Brain pericyte (primary cell): ENCODE results near the gene MNAT1.
"Not testable (repeated sequence)": the region's sequence is repeated elsewhere in the genome, so short reads cannot be mapped to it uniquely, and the experiment has no call there.

Source experiments
- DNase-seq: peaks from one replicate; pipeline ENCODE4 v3.0.0-alpha.2; 2012; ENCODE audit warnings: low read depth, low spot score

MNAT1 gene

GRCh38 chr14:60882219-60882618, 147.7 kb downstream of the MNAT1 start:
- no peak for DNase-seq

GRCh38 chr14:60884134-60884533, 149.6 kb downstream of the MNAT1 start:
- no peak for DNase-seq

- not testable (repeated sequence) for DNase-seq
Observed at GRCh38 chr14:60890636-60891035, 156.1 kb downstream of the MNAT1 start.

GRCh38 chr14:60893911-60894310, 159.3 kb downstream of the MNAT1 start:
- no peak for DNase-seq

- no peak for DNase-seq
Observed at GRCh38 chr14:60904381-60904780, 169.8 kb downstream of the MNAT1 start.

- no peak for DNase-seq
Observed at GRCh38 chr14:60905923-60906322, 171.4 kb downstream of the MNAT1 start.

GRCh38 chr14:60915781-60916180, 181.2 kb downstream of the MNAT1 start:
- DNase-seq = no peak

- DNase-seq = no peak
Observed at GRCh38 chr14:60922050-60922449, 187.5 kb downstream of the MNAT1 start.

GRCh38 chr14:60925286-60925685, 190.7 kb downstream of the MNAT1 start:
- no peak for DNase-seq

GRCh38 chr14:60926002-60926401, 191.4 kb downstream of the MNAT1 start:
- no peak for DNase-seq

- DNase-seq = no peak
Observed at GRCh38 chr14:60931218-60931617, 196.7 kb downstream of the MNAT1 start.

- no peak for DNase-seq
Observed at GRCh38 chr14:60933920-60934655, 199.5 kb downstream of the MNAT1 start.

GRCh38 chr14:60935319-60935718, 200.8 kb downstream of the MNAT1 start:
- no peak for DNase-seq

- no peak for DNase-seq
Observed at GRCh38 chr14:60943637-60944032, 209.1 kb downstream of the MNAT1 start.

GRCh38 chr14:60944204-60944603, 209.6 kb downstream of the MNAT1 start:
- DNase-seq = no peak

GRCh38 chr14:60945984-60946383, 211.4 kb downstream of the MNAT1 start:
- no peak for DNase-seq

GRCh38 chr14:60946773-60947172, 212.2 kb downstream of the MNAT1 start:
- DNase-seq = no peak

- DNase-seq = no peak
Observed at GRCh38 chr14:60951776-60952435, 217.3 kb downstream of the MNAT1 start.

GRCh38 chr14:60956202-60956601, 221.6 kb downstream of the MNAT1 start:
- DNase-seq = no peak

- DNase-seq = no peak
Observed at GRCh38 chr14:60956632-60957031, 222.1 kb downstream of the MNAT1 start.

GRCh38 chr14:60958146-60958545, 223.6 kb downstream of the MNAT1 start:
- DNase-seq = no peak

GRCh38 chr14:60963761-60964160, 229.2 kb downstream of the MNAT1 start:
- DNase-seq = no peak

GRCh38 chr14:60964904-60965303, 230.3 kb downstream of the MNAT1 start:
- no peak for DNase-seq
